Heart right ventricle (tissue), 16 donors: ENCODE results near the gene IQGAP2. TPM values are rescaled to one million over a fixed set of nuclear protein-coding genes. Genes with fewer than 3 reads are reported as not detected.
A peak's percentile ranks its signal among the peaks of the same experiment; 100 is the strongest.

Source experiments
- ATAC-seq, 8 donors: fragments of 200-7000 bp; cut with Tn5 transposase; one replicate each; pipeline ENCODE4 v1.9.1; 2020; ENCODE audit warnings: mild to moderate bottlenecking in 8 of 8, moderate library complexity in 8 of 8, moderate number of reproducible peaks in 1 of 8
- DNase-seq, 2 donors: peaks; one replicate each; pipeline ENCODE4 v3.0.0-alpha.2; 2020
- H3K27ac ChIP-seq, 10 donors: fragments of 200-600 bp; sonication (generic) in 2 of 10; one replicate each; pipeline versions ENCODE4 v1.5.0 to v1.8.0; 2020 to 2022; ENCODE audit warnings: mild to moderate bottlenecking in 3 of 10
- H3K27me3 ChIP-seq, 7 donors: fragments of 200-600 bp; one replicate each; pipeline ENCODE4 v1.8.0; 2021 to 2022; ENCODE audit warnings: mild to moderate bottlenecking in 2 of 7
- H3K36me3 ChIP-seq, 9 donors: fragments of 200-600 bp; sonication (generic) in 1 of 9; one replicate each; pipeline versions ENCODE4 v1.5.0 to v1.8.0; 2020 to 2022; ENCODE audit warnings: mild to moderate bottlenecking in 2 of 9
- H3K4me1 ChIP-seq, 9 donors: fragments of 200-600 bp; sonication (generic) in 1 of 9; one replicate each; pipeline versions ENCODE4 v1.5.0 to v1.8.0; 2020 to 2022; ENCODE audit warnings: mild to moderate bottlenecking in 4 of 9
- H3K4me3 ChIP-seq, 10 donors: fragments of 200-600 bp; sonication (generic) in 2 of 10; one replicate each; pipeline versions ENCODE4 v1.5.0 to v1.8.0; 2020 to 2022; ENCODE audit warnings: mild to moderate bottlenecking in 7 of 10, moderate library complexity in 2 of 10
- H3K9me3 ChIP-seq, 11 donors: fragments of 200-600 bp in 10 of 11; sonication (generic) in 2 of 11; one replicate each; pipeline versions ENCODE4 v1.5.0 to v1.8.0; 2013 to 2022; ENCODE audit warnings: mild to moderate bottlenecking in 2 of 11, control low read depth in 1 of 11, moderate library complexity in 1 of 11
- CTCF ChIP-seq, 9 donors: fragments of 200-600 bp; sonication (generic) in 2 of 9; IDR thresholded peaks; one replicate each; pipeline versions ENCODE4 v1.5.0 to v1.8.0; 2021 to 2022; ENCODE audit warnings: antibody characterized with exemption in 9 of 9, mild to moderate bottlenecking in 5 of 9, moderate library complexity in 1 of 9
- WGBS, 2 donors: extraction: QIAGEN DNeasy Blood & Tissue Kit; methylation state at CpG; one replicate each; pipeline ENCODE4 v1.1.7; 2013; ENCODE audit warnings: inconsistent platforms in 1 of 2; 5-methylcytosine and 5-hydroxymethylcytosine counted together
- intact Hi-C, 10 donors: fragments of 100-400 bp; cut with DNase I; formaldehyde crosslinking; loops; one replicate each; pipeline versions ENCODE4 v1.11.1 to v1.14.2; 2022
- long read RNA-seq, 3 donors: library from polyadenylated mRNA; unstranded; transcript quantifications; one replicate each; pipeline ENCODE4 v2.0.0, GENCODE V29; 2020 to 2021
- polyA plus RNA-seq, 2 donors: library from polyadenylated mRNA; stranded (reverse); fragments of 200-250 nt; gene quantifications; one replicate each; pipeline ENCODE4 v1.2.3, GENCODE V29; 2013
- total RNA-seq, 10 donors: library from RNA; stranded (reverse); fragmentation: NEBNext Ultra II Directional in 3 of 10; extraction: Animal tissue kit (Norgen Biotek cat#: 25700) in 3 of 10; gene quantifications; one replicate each; pipeline versions ENCODE4 v1.2.1 to v1.2.4, GENCODE V29; 2021 to 2023
- donor health status: Arrhythmogenic right ventricular cardiomyopathy.
- donor health status: ischemic (EF 13 %, LVEDD 7.1; RV severe dilation, severe dysfunction).
- donor health status: healthy with polysubstance abuse.
- donor health status: DM: no; HTN: yes; CAD: no.
- donor health status: DM: no; HTN: no; CAD: no.
- donor health status: ischemic (EF 25% LVEDD 6.9; RV normal size, moderate dysfunction).
- donor health status: ischemic (EF 25% LVEDD 5.7; RV mildly dilated, moderate dysfunction).
- donor health status: healthy.
- donor health status: DM: yes; HTN: yes; CAD: no.
- donor health status: Ischemic cardiomyopathy.
- donor health status: ischemic (EF 35%, LVEDD 5.7; RV mildly dilated, moderate dysfunction).
- donor health status: nonischemic (EF 11% LVEDD 7.7; RV severe dilation, severe dysfunction).
- donor health status: DM: yes; HTN: yes; CAD: no.
- donor health status: PGD.
- donor health status: ischemic (EF 29% LVEDD 5.4; RV normal size, mild dysfunction).
- donor health status: nonischemic (EF 23%, LVEDD 6.1; RV moderate dilation, normal function).

The IQGAP2 gene
- total RNA-seq = 10 to 100 TPM in 1 of 10 donors, 1 to 10 TPM in 9; 2.6 to 22.3 (median 5.3) TPM
- polyA plus RNA-seq = 1 to 10 TPM; 2.5 to 3.1 TPM
- long read RNA-seq, donor 1, partial matches to known transcripts = 1 of 2 reads
- long read RNA-seq, donor 1, other reads (novel, unspliced or antisense) = 1 of 2 reads
- long read RNA-seq, donor 2, partial matches to known transcripts = 3 of 4 reads
- long read RNA-seq, donor 2, other reads (novel, unspliced or antisense) = 1 of 4 reads
- long read RNA-seq, donor 3, partial matches to known transcripts = 2 of 3 reads
- long read RNA-seq, donor 3, other reads (novel, unspliced or antisense) = 1 of 3 reads

- ATAC-seq (peak; percentile 77 to 91 (median 86)), DNase-seq (peak; percentile 63 to 69)
- H3K36me3 ChIP-seq = no peaks in the 10 kb centered on the region
- intact Hi-C loops = loop anchor here in 5 of 10 donors (10.0 kb wide), 3 partner anchors 142 to 172 kb away; no protein-coding TSS in a partner anchor
- H3K27me3 ChIP-seq = peaks cover 4 to 56% (median 29%) of the 10 kb centered on the region in 7 donors
- H3K4me3 ChIP-seq = peak within 1 kb of the TSS in 9 of 10 donors; percentile 51 to 79 (median 64)
- H3K27ac ChIP-seq = peak within 1 kb of the TSS in 9 of 10 donors; percentile 13 to 97 (median 59)
- peak; percentile 12 to 83 (median 68) for TF ChIP-seq CTCF (IDR thresholded peaks at IDR 0.05)
- H3K9me3 ChIP-seq = no peaks in the 10 kb centered on the region
- WGBS, 2 donors = 0 to 1% methylated on average over 89 to 92 of the region's 92 CpGs
- H3K4me1 ChIP-seq = peaks cover 0 to 65% (median 19%) of the 10 kb centered on the region in 9 donors
Observed at GRCh38 chr5:76402886-76403765, at the start of gene IQGAP2. Gene IQGAP2, plus strand, starts transcription at chr5:76403285. Its CDS starts 261 bp downstream, at chr5:76403546.

GRCh38 chr5:76356887-76357286, 46.2 kb upstream of the IQGAP2 start:
- ATAC-seq (no peak), DNase-seq (no peak)
- intact Hi-C loops = no loop called here
- H3K4me3 ChIP-seq = no peak overlapping the region
- no peaks in the 10 kb centered on the region for H3K36me3 ChIP-seq
- H3K27ac ChIP-seq = no peak overlapping the region
- H3K4me1 ChIP-seq = no peaks in the 10 kb centered on the region
- no peaks in the 10 kb centered on the region for H3K9me3 ChIP-seq
- TF ChIP-seq CTCF (IDR thresholded peaks at IDR 0.05) = no peak
- WGBS, 2 donors = 90 to 91% methylated on average over 5 of the region's 5 CpGs
- no peaks in the 10 kb centered on the region for H3K27me3 ChIP-seq

GRCh38 chr5:76363352-76364225, 39.5 kb upstream of the IQGAP2 start:
- peaks cover 0 to 3% (median 0%) of the 10 kb centered on the region in 9 donors for H3K4me1 ChIP-seq
- TF ChIP-seq CTCF (IDR thresholded peaks at IDR 0.05) = no peak
- H3K4me3 ChIP-seq = no peak overlapping the region
- no peaks in the 10 kb centered on the region for H3K27me3 ChIP-seq
- peak in 1 of 8 donors; percentile 35 for ATAC-seq
- WGBS, 2 donors = 43 to 51% methylated on average over 17 of the region's 17 CpGs
- no peaks in the 10 kb centered on the region for H3K36me3 ChIP-seq
- no peak overlapping the region for H3K27ac ChIP-seq
- no peaks in the 10 kb centered on the region for H3K9me3 ChIP-seq
- no peak for DNase-seq
- intact Hi-C loops = no loop called here

GRCh38 chr5:76364226-76364589, 38.9 kb upstream of the IQGAP2 start:
- WGBS, 2 donors = 64 to 71% methylated on average over 2 of the region's 2 CpGs
- no peak for TF ChIP-seq CTCF (IDR thresholded peaks at IDR 0.05)
- Histone ChIP-seq H3K9me3 (no peaks in the 10 kb centered on the region), H3K27ac (no peak overlapping the region), H3K27me3 (no peaks in the 10 kb centered on the region), H3K36me3 (no peaks in the 10 kb centered on the region), H3K4me3 (no peak overlapping the region), H3K4me1 (peaks cover 0 to 3% (median 0%) of the 10 kb centered on the region in 9 donors)
- ATAC-seq (no peak), DNase-seq (no peak)
- intact Hi-C loops = no loop called here
